ENCODE results near the gene XRCC3.

- TF ChIP-seq POLR2A (IDR thresholded peaks at IDR 0.05) (no peak), CTCF (IDR thresholded peaks at IDR 0.05) (no peak)
Observed at GRCh38 chr14:103692871-103693270, 22.4 kb downstream of the XRCC3 start.
